ENCODE measurements around the gene PDXP.

PDXP gene

GRCh38 chr22:37630839-37631435 is 27.6 kb upstream of the PDXP start:
- peaks cover 70% of the 10 kb centered on the region for H3K36me3 ChIP-seq (ENCODE audit: control insufficient read depth, low read length)
- no peak for TF ChIP-seq EZH2phosphoT487 (IDR thresholded peaks at IDR 0.05; ENCODE audit: borderline replicate concordance, low read length)
- TF ChIP-seq CTCF (IDR thresholded peaks at IDR 0.05; ENCODE audit: low read depth, low read length, poor library complexity, severe bottlenecking): no peak

GRCh38 chr22:37631448-37632173 is 26.9 kb upstream of the PDXP start:
- Histone ChIP-seq H3K4me2 (ENCODE audit: low read length) (no peak overlapping the region), H3K27ac (ENCODE audit: low read depth, low read length) (no peak overlapping the region), H3K4me1 (ENCODE audit: control insufficient read depth, low read length) (peaks cover 50% of the 10 kb centered on the region), H3K36me3 (ENCODE audit: control insufficient read depth, low read length) (peaks cover 63% of the 10 kb centered on the region), H3K79me2 (ENCODE audit: control insufficient read depth, low read length) (no peaks in the 10 kb centered on the region), H3K4me3 (ENCODE audit: low read length) (no peak overlapping the region), H4K20me1 (ENCODE audit: control insufficient read depth, insufficient read depth, low read depth, low read length) (no peaks in the 10 kb centered on the region; the same call in 1 of the 2 replicates), H3K27me3 (ENCODE audit: control insufficient read depth, low read length) (no peaks in the 10 kb centered on the region), H3F3A (ENCODE audit: control insufficient read depth, insufficient read depth) (peaks cover 16% of the 10 kb centered on the region; the same call in 1 of the 2 replicates), H3K9me3 (ENCODE audit: control insufficient read depth, insufficient read depth, low read length) (no peaks in the 10 kb centered on the region), H3K9me2 (replicated peaks; ENCODE audit: control insufficient read depth, low read length) (no peaks in the 10 kb centered on the region)
- no peak for TF ChIP-seq EZH2phosphoT487 (IDR thresholded peaks at IDR 0.05; ENCODE audit: borderline replicate concordance, low read length)
- no peak for TF ChIP-seq CTCF (IDR thresholded peaks at IDR 0.05; ENCODE audit: low read depth, low read length, poor library complexity, severe bottlenecking)

More at GRCh38 chr22:37630839-37631435, 27.6 kb upstream of the PDXP start:
- Histone ChIP-seq H3F3A (ENCODE audit: control insufficient read depth, insufficient read depth) (peaks cover 14% of the 10 kb centered on the region; the same call in 1 of the 2 replicates), H4K20me1 (ENCODE audit: control insufficient read depth, insufficient read depth, low read depth, low read length) (no peaks in the 10 kb centered on the region; the same call in 1 of the 2 replicates), H3K79me2 (ENCODE audit: control insufficient read depth, low read length) (no peaks in the 10 kb centered on the region), H3K27me3 (ENCODE audit: control insufficient read depth, low read length) (no peaks in the 10 kb centered on the region), H3K4me2 (ENCODE audit: low read length) (no peak overlapping the region), H3K9me2 (replicated peaks; ENCODE audit: control insufficient read depth, low read length) (no peaks in the 10 kb centered on the region), H3K9me3 (ENCODE audit: control insufficient read depth, insufficient read depth, low read length) (no peaks in the 10 kb centered on the region), H3K27ac (ENCODE audit: low read depth, low read length) (no peak overlapping the region), H3K4me1 (ENCODE audit: control insufficient read depth, low read length) (peaks cover 52% of the 10 kb centered on the region), H3K4me3 (ENCODE audit: low read length) (no peak overlapping the region)

- Histone ChIP-seq H3K27ac (ENCODE audit: low read depth, low read length) (peak overlapping the region; percentile 59), H3K4me2 (ENCODE audit: low read length) (peak overlapping the region; percentile 74), H3K4me1 (ENCODE audit: control insufficient read depth, low read length) (peaks cover 44% of the 10 kb centered on the region)
Measured at GRCh38 chr22:37632174-37633088, 26.1 kb upstream of the PDXP start.

More at GRCh38 chr22:37632174-37633088, 26.1 kb upstream of the PDXP start:
- TF ChIP-seq CTCF (IDR thresholded peaks at IDR 0.05; ENCODE audit: low read depth, low read length, poor library complexity, severe bottlenecking) (no peak), EZH2phosphoT487 (IDR thresholded peaks at IDR 0.05; ENCODE audit: borderline replicate concordance, low read length) (no peak)
- Histone ChIP-seq H3K36me3 (ENCODE audit: control insufficient read depth, low read length) (peaks cover 59% of the 10 kb centered on the region), H3K9me3 (ENCODE audit: control insufficient read depth, insufficient read depth, low read length) (no peaks in the 10 kb centered on the region), H3F3A (ENCODE audit: control insufficient read depth, insufficient read depth) (peaks cover 19% of the 10 kb centered on the region; the same call in 1 of the 2 replicates), H3K4me3 (ENCODE audit: low read length) (no peak overlapping the region), H3K79me2 (ENCODE audit: control insufficient read depth, low read length) (no peaks in the 10 kb centered on the region), H4K20me1 (ENCODE audit: control insufficient read depth, insufficient read depth, low read depth, low read length) (no peaks in the 10 kb centered on the region; the same call in 1 of the 2 replicates), H3K27me3 (ENCODE audit: control insufficient read depth, low read length) (no peaks in the 10 kb centered on the region), H3K9me2 (replicated peaks; ENCODE audit: control insufficient read depth, low read length) (no peaks in the 10 kb centered on the region)

Data from DOHH2 (cell line).